Muscle layer of colon (tissue), 2 donors: ENCODE results near the gene STN1.

ENCODE experiments used
- H3K27ac ChIP-seq: one replicate; pipeline ENCODE4 v1.7.0; 2013; ENCODE audit warnings: low read depth, mild to moderate bottlenecking, low read length, moderate library complexity
- H3K27me3 ChIP-seq, 2 donors: one replicate each; pipeline ENCODE4 v1.7.0; 2013; ENCODE audit warnings: low read length in 2 of 2, mild to moderate bottlenecking in 2 of 2; ENCODE audit not compliant: insufficient read depth in 2 of 2, control insufficient read depth in 1 of 2
- H3K36me3 ChIP-seq: one replicate; pipeline ENCODE4 v1.7.0; 2013; ENCODE audit warnings: mild to moderate bottlenecking, low read length; ENCODE audit not compliant: insufficient read depth
- H3K4me1 ChIP-seq: one replicate; pipeline ENCODE4 v1.7.0; 2013; ENCODE audit warnings: mild to moderate bottlenecking, low read length; ENCODE audit not compliant: insufficient read depth
- H3K4me3 ChIP-seq, 2 donors: one replicate each; pipeline ENCODE4 v1.7.0; 2013; ENCODE audit warnings: low read length in 2 of 2, low read depth in 1 of 2, mild to moderate bottlenecking in 1 of 2, moderate library complexity in 1 of 2
- H3K9ac ChIP-seq: one replicate; pipeline ENCODE4 v1.7.0; 2013; ENCODE audit warnings: low read length
- H3K9me3 ChIP-seq: one replicate; pipeline ENCODE4 v1.7.0; 2013; ENCODE audit warnings: mild to moderate bottlenecking, low read length
- donor health status: abdominal sarcoma.
- donor health status: Adenocarcinoma of cecum.

STN1 gene

GRCh38 chr10:103941801-103942200 is 23.8 kb upstream of the STN1 start:
- no peaks in the 10 kb centered on the region for H3K9me3 ChIP-seq

GRCh38 chr10:103939522-103939921 is 21.5 kb upstream of the STN1 start:
- Histone ChIP-seq H3K4me1 (no peaks in the 10 kb centered on the region), H3K27ac (no peak overlapping the region), H3K9ac (no peak overlapping the region), H3K36me3 (no peaks in the 10 kb centered on the region), H3K27me3 (no peaks in the 10 kb centered on the region), H3K4me3 (no peak overlapping the region), H3K9me3 (no peaks in the 10 kb centered on the region)

More at GRCh38 chr10:103941801-103942200, 23.8 kb upstream of the STN1 start:
- no peaks in the 10 kb centered on the region for H3K27me3 ChIP-seq
- H3K9ac ChIP-seq, result no peak overlapping the region
- H3K36me3 ChIP-seq, result no peaks in the 10 kb centered on the region
- H3K27ac ChIP-seq, result no peak overlapping the region
- no peaks in the 10 kb centered on the region for H3K4me1 ChIP-seq
- H3K4me3 ChIP-seq, result no peak overlapping the region

GRCh38 chr10:103936022-103936421 is 18.0 kb upstream of the STN1 start:
- no peak overlapping the region for H3K4me3 ChIP-seq
- no peaks in the 10 kb centered on the region for H3K27me3 ChIP-seq
- H3K27ac ChIP-seq, result no peak overlapping the region
- H3K9ac ChIP-seq, result no peak overlapping the region
- H3K36me3 ChIP-seq, result no peaks in the 10 kb centered on the region
- H3K4me1 ChIP-seq, result no peaks in the 10 kb centered on the region
- H3K9me3 ChIP-seq, result no peaks in the 10 kb centered on the region

GRCh38 chr10:103934308-103934707 is 16.3 kb upstream of the STN1 start:
- Histone ChIP-seq H3K4me3 (no peak overlapping the region), H3K27ac (no peak overlapping the region), H3K36me3 (no peaks in the 10 kb centered on the region), H3K9me3 (no peaks in the 10 kb centered on the region), H3K9ac (no peak overlapping the region), H3K4me1 (no peaks in the 10 kb centered on the region), H3K27me3 (no peaks in the 10 kb centered on the region)

- H3K27ac ChIP-seq, result no peak overlapping the region
- H3K9me3 ChIP-seq, result no peaks in the 10 kb centered on the region
- H3K9ac ChIP-seq, result no peak overlapping the region
- no peak overlapping the region for H3K4me3 ChIP-seq
- no peaks in the 10 kb centered on the region for H3K27me3 ChIP-seq
- H3K36me3 ChIP-seq, result no peaks in the 10 kb centered on the region
- H3K4me1 ChIP-seq, result no peaks in the 10 kb centered on the region
These were observed 15.7 kb upstream of the STN1 start for GRCh38 chr10:103933557-103934121.

GRCh38 chr10:103932971-103933370 is 15.0 kb upstream of the STN1 start:
- H3K4me3 ChIP-seq, result no peak overlapping the region
- H3K27ac ChIP-seq, result no peak overlapping the region
- H3K9me3 ChIP-seq, result no peaks in the 10 kb centered on the region
- no peaks in the 10 kb centered on the region for H3K36me3 ChIP-seq
- H3K27me3 ChIP-seq, result no peaks in the 10 kb centered on the region
- H3K9ac ChIP-seq, result no peak overlapping the region
- no peaks in the 10 kb centered on the region for H3K4me1 ChIP-seq

GRCh38 chr10:103932271-103932670 is 14.3 kb upstream of the STN1 start:
- Histone ChIP-seq H3K4me3 (no peak overlapping the region), H3K4me1 (no peaks in the 10 kb centered on the region), H3K36me3 (no peaks in the 10 kb centered on the region), H3K27me3 (no peaks in the 10 kb centered on the region), H3K9ac (no peak overlapping the region), H3K27ac (no peak overlapping the region), H3K9me3 (no peaks in the 10 kb centered on the region)

- Histone ChIP-seq H3K9ac (no peak overlapping the region), H3K27ac (no peak overlapping the region), H3K9me3 (no peaks in the 10 kb centered on the region), H3K4me3 (no peak overlapping the region), H3K4me1 (no peaks in the 10 kb centered on the region), H3K27me3 (no peaks in the 10 kb centered on the region), H3K36me3 (no peaks in the 10 kb centered on the region)
These were observed 13.6 kb upstream of the STN1 start for GRCh38 chr10:103931603-103932002.

- Histone ChIP-seq H3K4me3 (no peak overlapping the region), H3K27me3 (no peaks in the 10 kb centered on the region), H3K4me1 (no peaks in the 10 kb centered on the region), H3K27ac (no peak overlapping the region), H3K9ac (no peak overlapping the region), H3K9me3 (no peaks in the 10 kb centered on the region), H3K36me3 (no peaks in the 10 kb centered on the region)
These were observed 12.9 kb upstream of the STN1 start for GRCh38 chr10:103930881-103931280.

- no peaks in the 10 kb centered on the region for H3K9me3 ChIP-seq
- no peak overlapping the region for H3K4me3 ChIP-seq
- H3K27me3 ChIP-seq, result no peaks in the 10 kb centered on the region
- no peak overlapping the region for H3K27ac ChIP-seq
- H3K36me3 ChIP-seq, result no peaks in the 10 kb centered on the region
- no peaks in the 10 kb centered on the region for H3K4me1 ChIP-seq
- H3K9ac ChIP-seq, result no peak overlapping the region
These were observed 12.5 kb upstream of the STN1 start for GRCh38 chr10:103930449-103930848.

GRCh38 chr10:103929381-103929921 is 11.5 kb upstream of the STN1 start:
- H3K9ac ChIP-seq, result no peak overlapping the region
- no peaks in the 10 kb centered on the region for H3K27me3 ChIP-seq
- no peaks in the 10 kb centered on the region for H3K4me1 ChIP-seq
- no peak overlapping the region for H3K4me3 ChIP-seq
- no peaks in the 10 kb centered on the region for H3K36me3 ChIP-seq
- no peak overlapping the region for H3K27ac ChIP-seq
- no peaks in the 10 kb centered on the region for H3K9me3 ChIP-seq

- Histone ChIP-seq H3K4me3 (no peak overlapping the region), H3K36me3 (no peaks in the 10 kb centered on the region), H3K9ac (no peak overlapping the region), H3K4me1 (no peaks in the 10 kb centered on the region), H3K27ac (no peak overlapping the region), H3K9me3 (no peaks in the 10 kb centered on the region), H3K27me3 (no peaks in the 10 kb centered on the region)
These were observed 10.8 kb upstream of the STN1 start for GRCh38 chr10:103928784-103929183.
